ENCODE data around the gene TENM3. TPM values are rescaled to one million over a fixed set of nuclear protein-coding genes. Genes with fewer than 3 reads are reported as not detected.

Gene TENM3
- total and polyA plus RNA-seq, 2 donors (not counting 3 experiments of a cell fraction or from before 2014, with no cell fraction given), result 3.2 to 6.2 TPM

- Histone ChIP-seq H3K9ac (replicated peaks; ENCODE audit: extremely low read depth, insufficient read depth, low read length) (no peak overlapping the region), H3K27me3 (ENCODE audit: control insufficient read depth in 2 of 2, insufficient read depth in 2 of 2, low read length in 2 of 2) (no peaks in the 10 kb centered on the region), H4K20me1 (replicated peaks; ENCODE audit: control insufficient read depth, extremely low read depth, insufficient read depth, low read length) (no peaks in the 10 kb centered on the region), H3K4me2 (ENCODE audit: insufficient read depth, low read length) (no peak overlapping the region), H3K27ac (ENCODE audit: insufficient read depth, low read depth, low read length) (no peak overlapping the region), H3K79me2 (ENCODE audit: control insufficient read depth, insufficient read depth, low read length) (no peaks in the 10 kb centered on the region), H3K4me3 (replicated peaks in 1 of 3; ENCODE audit: insufficient read depth in 1 of 3, low read depth in 1 of 3, low read length in 3 of 3) (no peak overlapping the region), H2AFZ (ENCODE audit: low read depth, low read length) (no peak overlapping the region), H3K9me3 (replicated peaks; ENCODE audit: control insufficient read depth, insufficient read depth, low read length) (no peaks in the 10 kb centered on the region), H3K36me3 (ENCODE audit: control insufficient read depth in 2 of 2, extremely low read depth in 1 of 2, insufficient read depth in 2 of 2, low read length in 2 of 2) (no peaks in the 10 kb centered on the region), H3K9me1 (replicated peaks; ENCODE audit: control insufficient read depth, extremely low read depth, insufficient read depth, low read length) (no peaks in the 10 kb centered on the region), H3K4me1 (ENCODE audit: control insufficient read depth, extremely low read depth, insufficient read depth, low read length) (no peaks in the 10 kb centered on the region)
- ChIA-PET POLR2A (no interaction called here), CTCF (no interaction called here)
- dilution Hi-C loops (cut with MboI; ENCODE audit: extremely low pct_ligation_motif_present, low sequenced_read_pairs) (no loop called here), intact Hi-C loops (cut with micrococcal nuclease) (no loop called here)
- DNase-seq (ENCODE audit: low read depth, low spot score) (no peak), FAIRE-seq (no peak)
- TF ChIP-seq MYC (IDR thresholded peaks at IDR 0.05; ENCODE audit: low read depth, low read length) (no peak), CTCF (IDR thresholded peaks at IDR 0.05; ENCODE audit: extremely low read depth in 1 of 2, insufficient read depth in 1 of 2, low read depth in 1 of 2, low read length in 2 of 2) (no peak), MAX (IDR thresholded peaks at IDR 0.05; ENCODE audit: insufficient read depth, insufficient read length) (no peak), JUN (IDR thresholded peaks at IDR 0.05; ENCODE audit: borderline replicate concordance, insufficient read depth, insufficient read length, low read depth) (no peak), EZH2 (IDR thresholded peaks at IDR 0.05; ENCODE audit: borderline replicate concordance, low read depth, low read length, severe bottlenecking) (no peak), GATA2 (IDR thresholded peaks at IDR 0.05; ENCODE audit: insufficient read depth, insufficient read length, low read depth, low read length) (no peak), POLR2AphosphoS5 (IDR thresholded peaks at IDR 0.05; ENCODE audit: insufficient read depth, low read depth, low read length) (no peak), FOS (IDR thresholded peaks at IDR 0.05; ENCODE audit: borderline replicate concordance, insufficient read depth, low read length) (no peak), POLR2A (IDR thresholded peaks at IDR 0.05; ENCODE audit: low read depth, low read length) (no peak)
- BruUV-seq (replicated peaks), result no TSS peak
Observed at GRCh38 chr4:182846036-182846435, 602.8 kb downstream of the TENM3 start.
